ENCODE measurements around the gene DNAH7. TPM values are rescaled to one million over a fixed set of nuclear protein-coding genes. Genes with fewer than 3 reads are reported as not detected.

The DNAH7 gene
- total RNA-seq, 2 donors from 2014 or later, result 1.1 to 1.5 TPM

DNA sequence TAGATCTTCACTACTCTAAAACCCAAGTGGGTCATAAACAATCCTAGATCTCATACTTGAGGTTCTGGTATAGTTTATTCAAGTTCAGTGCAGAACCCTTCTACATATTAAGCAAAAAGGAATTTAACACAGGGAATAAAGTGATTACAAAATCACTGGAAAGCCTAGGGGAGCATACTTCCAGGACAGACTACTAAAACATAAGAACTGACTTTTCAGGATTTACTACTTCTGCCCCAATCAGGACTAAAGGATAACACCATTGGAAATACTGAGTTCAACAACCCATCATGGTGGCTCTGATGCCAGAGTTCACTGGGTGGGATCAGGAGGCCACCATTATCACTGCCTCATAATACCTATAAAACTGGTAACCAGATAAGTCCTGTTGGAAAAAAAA, 123.6 kb downstream of the DNAH7 start:
- H3K36me3 ChIP-seq (ENCODE audit: control insufficient read depth, insufficient read depth, low read length), result no peaks in the 10 kb centered on the region
- Mint-ChIP-seq H3K4me3 (no peak overlapping the region), H3K27me3 (ENCODE audit: insufficient read depth) (no peaks in the 10 kb centered on the region), H3K4me1 (no peaks in the 10 kb centered on the region), H3K27ac (no peak overlapping the region), H3K36me3 (ENCODE audit: low read depth) (no peaks in the 10 kb centered on the region), H3K9me3 (no peaks in the 10 kb centered on the region)
- no peaks in the 10 kb centered on the region for H3K27me3 ChIP-seq (ENCODE audit: control insufficient read depth, insufficient read depth, low read length, poor library complexity, severe bottlenecking)
- TF ChIP-seq CTCF (conservative IDR thresholded peaks at IDR 0.05), result no peak
- no peak overlapping the region for H3K4me3 ChIP-seq (ENCODE audit: low read length)
- H3K4me1 ChIP-seq (ENCODE audit: control insufficient read depth, insufficient read depth, low read length), result no peaks in the 10 kb centered on the region
- H3K9me3 ChIP-seq (ENCODE audit: control insufficient read depth, low read length), result no peaks in the 10 kb centered on the region
- H3K27ac ChIP-seq (ENCODE audit: low read depth, low read length), result no peak overlapping the region
- DNase-seq, result no peak
- no peak overlapping the region for H3K9ac ChIP-seq (ENCODE audit: extremely low read depth, low read length, poor library complexity, severe bottlenecking)

DNA sequence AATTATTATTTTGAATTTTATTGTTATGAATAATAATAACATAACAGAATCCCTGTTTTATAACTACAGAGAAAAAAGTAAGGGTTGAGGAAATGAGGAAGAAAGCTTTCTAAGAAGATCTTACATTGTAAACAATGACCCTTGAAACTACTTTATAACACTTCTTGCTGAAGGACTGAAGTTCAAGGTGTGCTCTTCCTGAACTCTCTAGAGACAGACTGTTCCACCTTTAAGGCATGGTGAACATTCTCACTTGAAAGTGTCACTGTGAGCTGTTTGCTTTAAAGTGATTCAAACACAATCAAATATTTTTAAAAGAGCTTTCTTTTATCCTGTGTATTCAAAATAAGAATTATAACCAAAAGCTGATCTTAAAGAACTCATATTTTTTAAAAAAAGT, 131.5 kb downstream of the DNAH7 start:
- DNase-seq, result no peak
- no peaks in the 10 kb centered on the region for H3K27me3 ChIP-seq (ENCODE audit: control insufficient read depth, insufficient read depth, low read length, poor library complexity, severe bottlenecking)
- Mint-ChIP-seq H3K36me3 (ENCODE audit: low read depth) (no peaks in the 10 kb centered on the region), H3K4me3 (no peak overlapping the region), H3K4me1 (no peaks in the 10 kb centered on the region), H3K27me3 (ENCODE audit: insufficient read depth) (no peaks in the 10 kb centered on the region), H3K27ac (no peak overlapping the region), H3K9me3 (no peaks in the 10 kb centered on the region)
- no peak overlapping the region for H3K9ac ChIP-seq (ENCODE audit: extremely low read depth, low read length, poor library complexity, severe bottlenecking)
- no peaks in the 10 kb centered on the region for H3K4me1 ChIP-seq (ENCODE audit: control insufficient read depth, insufficient read depth, low read length)
- no peaks in the 10 kb centered on the region for H3K36me3 ChIP-seq (ENCODE audit: control insufficient read depth, insufficient read depth, low read length)
- H3K4me3 ChIP-seq (ENCODE audit: low read length), result no peak overlapping the region
- no peak overlapping the region for H3K27ac ChIP-seq (ENCODE audit: low read depth, low read length)
- H3K9me3 ChIP-seq (ENCODE audit: control insufficient read depth, low read length), result no peaks in the 10 kb centered on the region
- no peak for TF ChIP-seq CTCF (conservative IDR thresholded peaks at IDR 0.05)

GRCh38 chr2:195934484-195934883, 134.2 kb downstream of the DNAH7 start:
- no peak for DNase-seq
- Histone ChIP-seq H3K27me3 (ENCODE audit: control insufficient read depth, insufficient read depth, low read length, poor library complexity, severe bottlenecking) (no peaks in the 10 kb centered on the region), H3K9me3 (ENCODE audit: control insufficient read depth, low read length) (no peaks in the 10 kb centered on the region), H3K36me3 (ENCODE audit: control insufficient read depth, insufficient read depth, low read length) (no peaks in the 10 kb centered on the region), H3K27ac (ENCODE audit: low read depth, low read length) (no peak overlapping the region), H3K4me3 (ENCODE audit: low read length) (no peak overlapping the region), H3K9ac (ENCODE audit: extremely low read depth, low read length, poor library complexity, severe bottlenecking) (no peak overlapping the region), H3K4me1 (ENCODE audit: control insufficient read depth, insufficient read depth, low read length) (no peaks in the 10 kb centered on the region)
- H3K27me3 Mint-ChIP-seq (ENCODE audit: insufficient read depth), result no peaks in the 10 kb centered on the region
- no peaks in the 10 kb centered on the region for H3K9me3 Mint-ChIP-seq
- no peak overlapping the region for H3K27ac Mint-ChIP-seq
- no peaks in the 10 kb centered on the region for H3K4me1 Mint-ChIP-seq
- WGBS, 2 experiments (ENCODE audit: insufficient coverage in 1 of 2, insufficient read length in 1 of 2), result 94 to 97% methylated on average over 3 to 4 of the region's 4 CpGs
- TF ChIP-seq CTCF (conservative IDR thresholded peaks at IDR 0.05), result no peak
- H3K36me3 Mint-ChIP-seq (ENCODE audit: low read depth), result no peaks in the 10 kb centered on the region
- no peak overlapping the region for H3K4me3 Mint-ChIP-seq

Data from endodermal cell (in vitro differentiated cells).